H1 (cell line): Measurements from ENCODE around the gene DAB2IP. TPM values are rescaled to one million over a fixed set of nuclear protein-coding genes. Genes with fewer than 3 reads are reported as not detected.
A peak's percentile ranks its signal among the peaks of the same experiment; 100 is the strongest.

Source experiments
- CTCF ChIA-PET: fragments of 300-600 bp; sonication (Branson Sonifier 250); formaldehyde crosslinking; loops from one replicate; lab custom pipeline; 2021; ENCODE audit not compliant: partially characterized antibody; lab: Charles Lee
- POLR2A ChIA-PET: fragments of 300-600 bp; sonication (Branson Sonifier 250); formaldehyde crosslinking; loops from one replicate; lab custom pipeline; 2021; ENCODE audit warnings: inconsistent platforms; ENCODE audit not compliant: partially characterized antibody; lab: Charles Lee
- DNase-seq, 2 experiments: peaks; one replicate each; pipeline versions ENCODE4 v3.0.0 to v3.0.0-alpha.2; 2010 to 2022; ENCODE audit warnings: low spot score in 2 of 2, low read depth in 1 of 2, mixed read lengths in 1 of 2
- FAIRE-seq: peaks from 2 replicates; lab custom pipeline; 2011; peaks lifted over from hg19 to GRCh38; lab: Jason Lieb, UNC
- H2AFZ ChIP-seq: 2 replicates; pipeline ENCODE4 v1.8.1; 2012; ENCODE audit warnings: low read length, inconsistent platforms
- H2AK5ac ChIP-seq: 2 replicates; pipeline ENCODE4 v1.6.1; 2013; ENCODE audit warnings: low read depth, low read length
- H2BK120ac ChIP-seq: replicated peaks from 2 replicates; pipeline ENCODE3; 2013; ENCODE audit warnings: low read depth, low read length, inconsistent platforms
- H2BK12ac ChIP-seq: 2 replicates; pipeline ENCODE4 v1.6.1; 2013; ENCODE audit warnings: low read depth, low read length
- H2BK15ac ChIP-seq: 2 replicates; pipeline ENCODE4 v1.6.1; 2013; ENCODE audit warnings: low read length
- H2BK20ac ChIP-seq: 2 replicates; pipeline ENCODE4 v1.6.1; 2013; ENCODE audit warnings: low read length
- H2BK5ac ChIP-seq: 2 replicates; pipeline ENCODE4 v1.6.1; 2013; ENCODE audit warnings: low read depth, low read length
- H3K14ac ChIP-seq: 2 replicates; pipeline ENCODE4 v1.6.1; 2013; ENCODE audit warnings: inconsistent platforms; ENCODE audit not compliant: insufficient read length
- H3K18ac ChIP-seq: 2 replicates; pipeline ENCODE4 v1.6.1; 2013; ENCODE audit warnings: low read length; ENCODE audit errors: extremely low read depth
- H3K23ac ChIP-seq: 2 replicates; pipeline ENCODE4 v1.6.1; 2013; ENCODE audit warnings: inconsistent platforms; ENCODE audit not compliant: insufficient read length
- H3K23me2 ChIP-seq: 2 replicates; pipeline ENCODE4 v1.6.1; 2013; ENCODE audit warnings: low read depth, low read length
- H3K27ac ChIP-seq: 2 replicates; pipeline ENCODE4 v1.6.1; 2011; ENCODE audit warnings: low read depth, low read length, inconsistent platforms
- H3K27me3 ChIP-seq, 4 experiments: replicated peaks in 1 of 4; 1 replicate in 1 of 4; 2 replicates in 3 of 4; pipeline versions ENCODE4 v1.6.1 to v1.8.1; 2011 to 2013; ENCODE audit warnings: low read length in 3 of 4, mild to moderate bottlenecking in 3 of 4, inconsistent platforms in 2 of 4, mixed read lengths in 2 of 4, moderate library complexity in 1 of 4; ENCODE audit not compliant: control insufficient read depth in 3 of 4, insufficient read depth in 3 of 4; ENCODE audit errors: extremely low read depth in 1 of 4
- H3K36me3 ChIP-seq, 4 experiments: 2 replicates each; pipeline versions ENCODE4 v1.6.1 to v1.8.1; 2011 to 2013; ENCODE audit warnings: mild to moderate bottlenecking in 4 of 4, low read length in 3 of 4, moderate library complexity in 2 of 4, control low read depth in 1 of 4, inconsistent platforms in 1 of 4; ENCODE audit not compliant: insufficient read depth in 4 of 4, control insufficient read depth in 2 of 4
- H3K4ac ChIP-seq: replicated peaks from 2 replicates; pipeline ENCODE3; 2013; ENCODE audit warnings: low read length, low read depth, mixed read lengths, inconsistent platforms; ENCODE audit not compliant: insufficient read length
- H3K4me1 ChIP-seq, 4 experiments: replicated peaks in 1 of 4; 1 replicate in 1 of 4; 2 replicates in 3 of 4; pipeline versions ENCODE4 v1.6.1 to v1.8.1; 2011 to 2013; ENCODE audit warnings: low read length in 3 of 4, inconsistent platforms in 2 of 4, mixed read lengths in 1 of 4; ENCODE audit not compliant: insufficient read depth in 4 of 4, control insufficient read depth in 3 of 4
- H3K4me2 ChIP-seq, 2 experiments: 2 replicates each; pipeline versions ENCODE4 v1.6.1 to v1.8.1; 2011 to 2013; ENCODE audit warnings: low read depth in 2 of 2, low read length in 2 of 2, control low read depth in 1 of 2, inconsistent platforms in 1 of 2, mild to moderate bottlenecking in 1 of 2; ENCODE audit not compliant: insufficient read depth in 1 of 2
- H3K4me3 ChIP-seq, 4 experiments: fragments of 200-600, 300-600 bp in 1 of 4; sonication (generic), shearing (Covaris generic), sonication (Bioruptor Twin) in 1 of 4; 2 replicates each; pipeline versions ENCODE4 v1.5.1 to v1.8.1; 2011 to 2016; ENCODE audit warnings: low read length in 4 of 4, low read depth in 3 of 4, control low read depth in 2 of 4, inconsistent platforms in 2 of 4, mild to moderate bottlenecking in 2 of 4, mixed read lengths in 1 of 4, moderate library complexity in 1 of 4; ENCODE audit not compliant: insufficient read depth in 2 of 4; ENCODE audit errors: extremely low read depth in 1 of 4
- H3K56ac ChIP-seq: replicated peaks from 2 replicates; pipeline ENCODE3; 2013; ENCODE audit warnings: low read depth, mild to moderate bottlenecking, mixed read lengths, low read length, inconsistent platforms; ENCODE audit not compliant: insufficient read length
- H3K79me1 ChIP-seq: 2 replicates; pipeline ENCODE4 v1.6.1; 2013; ENCODE audit warnings: low read depth, low read length, control low read depth
- H3K79me2 ChIP-seq, 2 experiments: 2 replicates each; pipeline versions ENCODE4 v1.6.1 to v1.8.1; 2012 to 2013; ENCODE audit warnings: low read length in 2 of 2, mild to moderate bottlenecking in 2 of 2, inconsistent platforms in 1 of 2; ENCODE audit not compliant: insufficient read depth in 2 of 2, control insufficient read depth in 1 of 2
- H3K9ac ChIP-seq, 4 experiments: replicated peaks in 1 of 4; 1 replicate in 1 of 4; 2 replicates in 3 of 4; pipeline versions ENCODE4 v1.6.1 to v1.8.1; 2011 to 2013; ENCODE audit warnings: low read depth in 3 of 4, low read length in 3 of 4, control low read depth in 2 of 4, mild to moderate bottlenecking in 2 of 4, moderate library complexity in 2 of 4, inconsistent platforms in 1 of 4; ENCODE audit errors: extremely low read depth in 1 of 4
- H3K9me3 ChIP-seq, 2 experiments: 2 replicates each; pipeline versions ENCODE4 v1.6.1 to v1.8.1; 2012 to 2013; ENCODE audit warnings: mild to moderate bottlenecking in 2 of 2, moderate library complexity in 2 of 2, control low read depth in 1 of 2, inconsistent platforms in 1 of 2, low read depth in 1 of 2, low read length in 1 of 2, mixed read lengths in 1 of 2; ENCODE audit not compliant: insufficient read depth in 2 of 2
- H4K20me1 ChIP-seq, 2 experiments: replicated peaks in 1 of 2; 2 replicates each; pipeline versions ENCODE3 to v1.8.1; 2011 to 2013; ENCODE audit warnings: inconsistent platforms in 2 of 2, low read length in 2 of 2, mild to moderate bottlenecking in 1 of 2; ENCODE audit not compliant: insufficient read depth in 2 of 2, control insufficient read depth in 1 of 2
- H4K5ac ChIP-seq: 2 replicates; pipeline ENCODE4 v1.6.1; 2013; ENCODE audit warnings: low read length, low read depth, mixed read lengths, inconsistent platforms; ENCODE audit not compliant: insufficient read length
- H4K8ac ChIP-seq: 2 replicates; pipeline ENCODE4 v1.8.0; 2013; ENCODE audit warnings: mild to moderate bottlenecking, moderate library complexity, low read length, inconsistent platforms; ENCODE audit not compliant: insufficient read depth; ENCODE audit errors: extremely low read depth
- H4K91ac ChIP-seq: replicated peaks from 2 replicates; pipeline ENCODE3; 2013; ENCODE audit warnings: low read length, mixed read lengths, inconsistent platforms; ENCODE audit not compliant: insufficient read length
- CHD1 ChIP-seq: IDR thresholded peaks from 2 replicates; pipeline ENCODE4 v1.6.1; 2012; ENCODE audit warnings: low read depth, low read length, improper control_type of control experiment
- JUN ChIP-seq: IDR thresholded peaks from 2 replicates; pipeline ENCODE4 v1.6.1; 2011; ENCODE audit warnings: low read depth, mild to moderate bottlenecking, improper control_type of control experiment, low read length
- POU5F1 ChIP-seq: IDR thresholded peaks from 2 replicates; pipeline ENCODE4 v1.6.1; 2011; ENCODE audit warnings: low read depth, mild to moderate bottlenecking, low read length, moderate library complexity
- RNF2 ChIP-seq: fragments of 200-900, 300-1000 bp; sonication (generic); IDR thresholded peaks from 2 replicates; pipeline ENCODE4 v1.7.1; 2016; ENCODE audit warnings: borderline replicate concordance, low read depth, mild to moderate bottlenecking, antibody characterized with exemption, low read length; ENCODE audit not compliant: poor library complexity, severe bottlenecking; ENCODE audit errors: missing control alignments
- TAF1 ChIP-seq: IDR thresholded peaks from 2 replicates; pipeline ENCODE4 v1.6.1; 2011; ENCODE audit warnings: mild to moderate bottlenecking, low read depth, low read length
- WGBS, 2 experiments: shearing (Covaris generic) in 1 of 2; methylation state at CpG; one replicate each; pipeline versions ENCODE4 v1.1.6 to v1.1.7; 2013 to 2015; ENCODE audit warnings: low lambda C conversion rate in 2 of 2, mixed read lengths in 2 of 2, inconsistent platforms in 1 of 2, low coverage in 1 of 2, missing lambda C conversion rate in 1 of 2; ENCODE audit not compliant: insufficient replicate concordance in 2 of 2, insufficient coverage in 1 of 2, insufficient read length in 1 of 2; ENCODE audit errors: extremely low coverage in 1 of 2, missing lambda C conversion rate in 1 of 2; 5-methylcytosine and 5-hydroxymethylcytosine counted together
- polyA plus RNA-seq, 7 experiments: library from polyadenylated mRNA; depleted of rRNA in 3 of 7; stranded (reverse) in 5 of 7; unstranded in 2 of 7; fragments of >200 nt in 5 of 7; fragments of 200-250 nt in 2 of 7; gene quantifications; 1 replicate in 5 of 7; 2 replicates in 1 of 7; 4 replicates in 1 of 7; pipeline versions ENCODE4 v1.2.1 to v1.2.3, GENCODE V29; 2011 to 2013; ENCODE audit warnings: missing spikeins in 2 of 7, mixed read lengths in 2 of 7
- total RNA-seq: library from RNA; stranded (reverse); fragmentation: NEBNext Ultra II Directional; extraction: Animal tissue kit (Norgen Biotek cat#: 25700); gene quantifications from 2 replicates; pipeline ENCODE4 v1.2.1, GENCODE V29; 2021

DAB2IP gene
- total and polyA plus RNA-seq, 2 of the 8 experiments (the other 6 are each of a cell fraction or from before 2014, with no cell fraction given), result 19.7 to 39.5 TPM

DNA sequence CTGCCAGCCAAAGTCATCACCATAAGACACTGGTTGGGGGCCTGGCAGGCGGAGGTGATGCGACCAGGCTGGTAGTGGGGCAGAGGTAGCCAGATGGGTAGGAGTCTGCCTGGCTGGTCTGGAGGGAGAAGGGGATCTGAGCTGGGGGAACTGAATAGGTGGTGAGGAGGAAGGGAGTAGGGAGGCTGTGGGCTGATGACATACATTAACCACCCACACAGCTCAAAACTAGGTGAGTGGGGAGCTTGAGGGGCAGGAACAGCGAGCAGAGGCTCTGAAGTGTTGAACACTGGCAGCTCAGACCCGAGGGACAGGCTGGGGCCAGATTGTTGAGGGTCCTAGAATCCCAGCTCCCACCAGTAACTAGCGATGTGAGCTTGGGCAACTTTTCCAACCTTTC lies 81.0 kb downstream of the DAB2IP start:
- no peak overlapping the region for H2BK120ac ChIP-seq
- H4K91ac ChIP-seq, result no peak overlapping the region
- no peaks in the 10 kb centered on the region for H3K36me3 ChIP-seq
- no peak overlapping the region for H3K27ac ChIP-seq
- H3K4me1 ChIP-seq, result peaks cover 8 to 18% (median 15%) of the 10 kb centered on the region in 4 experiments
- H2BK5ac ChIP-seq, result no peak overlapping the region
- peaks cover 0 to 35% of the 10 kb centered on the region in 2 experiments; a peak in 1 of 4 replicates for H3K79me2 ChIP-seq
- FAIRE-seq, result no peak
- peaks cover 23% of the 10 kb centered on the region for H3K79me1 ChIP-seq
- no peak for TF ChIP-seq JUN
- TF ChIP-seq TAF1, result no peak
- no peak for TF ChIP-seq CHD1
- TF ChIP-seq POU5F1, result no peak
- no peak for TF ChIP-seq RNF2
- TF ChIP-seq, all 59 proteins: peak for 0
- no peaks in the 10 kb centered on the region for H3K9me3 ChIP-seq
- no peak overlapping the region for H4K8ac ChIP-seq
- H3K4me3 ChIP-seq, result no peak overlapping the region
- peaks cover 11% of the 10 kb centered on the region for H3K23me2 ChIP-seq
- no peak overlapping the region for H2BK15ac ChIP-seq
- no peak for DNase-seq
- H3K27me3 ChIP-seq, result peaks cover 0 to 8% (median 4%) of the 10 kb centered on the region in 4 experiments; a peak in 4 of 7 replicates
- no peak overlapping the region for H3K14ac ChIP-seq
- ChIA-PET CTCF (interaction anchor here (0.9 to 20.3 kb wide), 9 partner anchors 9 to 186 kb away, joined by 3 to 305 read pairs (median 3); no protein-coding TSS in a partner anchor), POLR2A (interaction anchor here (1.0 kb wide), 1 partner anchor 11 kb away, joined by 3 read pairs; no protein-coding TSS in a partner anchor)
- H4K5ac ChIP-seq, result no peak overlapping the region
- H2AFZ ChIP-seq, result no peak overlapping the region
- no peak overlapping the region for H3K23ac ChIP-seq
- H2BK12ac ChIP-seq, result no peak overlapping the region
- H4K20me1 ChIP-seq, result peaks cover 17 to 36% of the 10 kb centered on the region in 2 experiments
- no peak overlapping the region for H3K56ac ChIP-seq
- H3K9ac ChIP-seq, result no peak overlapping the region
- 84% methylated on average over 5 of the region's 5 CpGs; no CpG with 5 or more reads in 1 of the 2 experiments for WGBS, 2 experiments
- H3K18ac ChIP-seq, result no peak overlapping the region
- no peak overlapping the region for H3K4ac ChIP-seq
- H2BK20ac ChIP-seq, result no peak overlapping the region
- H3K4me2 ChIP-seq, result no peak overlapping the region
- H2AK5ac ChIP-seq, result 0 out of 2 replicates have a peak overlapping the region, but pooled peaks have one; percentile 65
